Activated T-cell treated with anti-CD3 and anti-CD28 coated beads for 48 hours (primary cell): ENCODE measurements around the gene CT45A8.
"Not testable (repeated sequence)": the region's sequence is repeated elsewhere in the genome, so short reads cannot be mapped to it uniquely, and the experiment has no call there.

Experiments
- DNase-seq: peaks from one replicate; pipeline ENCODE4 v3.0.0-alpha.2; 2020; ENCODE audit warnings: low read depth

Gene CT45A8

GRCh38 chrX:135854438-135854837, at the start of gene CT45A8:
CT45A8 (minus strand) TSS chrX:135854538; CDS start chrX:135850783, 3,755 bp downstream.
- DNase-seq = not testable (repeated sequence)

DNA sequence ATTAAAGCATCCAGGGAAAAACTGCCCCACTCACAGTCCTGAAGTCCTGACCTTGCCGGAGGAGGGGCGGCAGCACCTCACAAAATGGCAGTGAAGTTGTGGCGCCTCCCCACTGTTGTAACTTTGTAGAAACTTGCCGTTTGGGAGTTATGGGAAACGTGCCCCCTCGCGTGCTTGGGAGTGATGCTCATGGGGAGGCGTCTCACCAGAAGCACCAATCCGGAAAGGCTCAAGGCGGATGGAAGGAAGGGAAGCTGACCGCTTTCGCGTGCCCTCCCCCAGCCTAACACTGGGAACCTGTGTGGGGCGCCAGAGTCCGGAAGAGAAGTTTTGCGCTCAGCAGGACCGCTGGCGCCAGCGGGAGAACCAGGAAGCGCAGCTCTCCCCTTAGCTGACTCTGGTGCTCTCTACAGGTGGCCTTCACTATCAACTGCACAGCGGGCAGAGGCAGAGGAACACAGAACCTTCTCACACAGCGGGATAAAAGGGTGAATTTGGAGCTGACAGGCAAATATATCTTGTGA, 39.0 kb upstream of the CT45A8 start, which contains the start of the genes CT45A10 and SAGE1:
Gene CT45A10, minus strand, starts transcription at position 151 of the 524 bp plus-strand sequence. CDS start 8,100 bp downstream, outside the sequence.
Gene SAGE1, plus strand, starts transcription at position 423 of the 524 bp plus-strand sequence. CDS start 2,527 bp downstream, outside the sequence.
- no peak for DNase-seq

DNA sequence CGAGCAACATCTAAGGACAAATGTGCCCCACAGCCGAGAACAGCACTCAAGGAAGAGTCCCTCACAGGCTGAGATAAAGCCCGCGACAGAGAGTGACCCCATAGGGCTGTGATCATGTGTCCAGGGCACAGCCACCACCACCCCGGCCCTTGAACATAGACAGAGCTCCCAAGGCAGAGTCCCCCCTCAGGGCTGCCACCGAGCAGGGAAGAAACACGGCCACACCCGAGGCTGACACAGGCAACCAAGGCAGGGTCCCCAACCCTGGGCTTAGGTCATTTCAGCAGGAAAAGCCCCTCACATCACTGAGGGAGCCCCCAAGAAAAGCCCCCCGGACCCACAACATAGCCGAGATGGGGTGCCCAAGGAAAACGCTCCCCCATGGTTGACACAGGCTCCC, 38.4 kb upstream of the CT45A8 start:
- DNase-seq = no peak

DNA sequence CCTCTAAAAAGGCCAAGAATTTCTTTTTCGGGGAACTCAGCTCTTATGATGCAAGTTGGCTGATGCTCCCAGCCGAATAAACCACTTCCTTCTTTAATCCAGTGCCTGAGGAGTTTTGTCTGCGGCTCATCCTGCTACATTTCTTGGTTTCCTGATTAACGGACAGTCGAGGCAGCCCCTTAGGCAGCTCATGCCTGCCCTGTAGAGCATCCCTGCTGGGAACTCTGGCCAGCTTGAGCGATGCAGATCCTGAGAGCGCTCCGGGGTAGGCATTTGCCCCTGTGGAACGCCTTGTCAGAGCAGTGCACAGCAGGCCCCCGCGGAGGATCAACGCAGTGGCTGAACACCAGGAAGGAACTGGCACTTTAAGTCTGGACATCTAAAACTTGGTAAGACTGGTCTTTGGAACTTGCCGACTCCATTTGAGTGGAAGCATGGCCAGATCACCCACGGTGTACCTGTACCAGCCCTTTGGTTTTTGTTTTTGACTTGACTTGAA, 35.8 kb upstream of the CT45A8 start:
- no peak for DNase-seq

GRCh38 chrX:135888976-135889375, 34.6 kb upstream of the CT45A8 start:
- peak; percentile 22 for DNase-seq

GRCh38 chrX:135888230-135888629, 33.9 kb upstream of the CT45A8 start:
- not testable (repeated sequence) for DNase-seq

DNA sequence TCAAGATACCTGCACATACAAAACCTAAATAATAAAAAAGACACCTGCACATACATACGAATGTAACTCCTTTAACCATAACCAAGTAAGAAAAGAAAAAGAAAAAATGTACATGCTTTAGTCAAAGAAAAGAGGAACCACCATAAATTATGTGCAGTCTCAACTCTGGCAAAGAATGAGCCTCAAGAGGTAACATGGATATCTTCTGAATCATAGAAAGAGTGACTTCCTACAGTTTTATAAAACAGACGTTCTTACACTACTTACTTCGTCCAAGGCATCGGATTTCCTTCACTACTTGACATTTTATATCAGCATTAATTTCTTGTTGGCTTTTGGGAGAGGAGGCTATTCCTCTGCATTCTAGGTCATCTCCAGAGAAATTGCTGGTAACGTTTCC, 28.4 kb upstream of the CT45A8 start:
- DNase-seq = not testable (repeated sequence)

DNA sequence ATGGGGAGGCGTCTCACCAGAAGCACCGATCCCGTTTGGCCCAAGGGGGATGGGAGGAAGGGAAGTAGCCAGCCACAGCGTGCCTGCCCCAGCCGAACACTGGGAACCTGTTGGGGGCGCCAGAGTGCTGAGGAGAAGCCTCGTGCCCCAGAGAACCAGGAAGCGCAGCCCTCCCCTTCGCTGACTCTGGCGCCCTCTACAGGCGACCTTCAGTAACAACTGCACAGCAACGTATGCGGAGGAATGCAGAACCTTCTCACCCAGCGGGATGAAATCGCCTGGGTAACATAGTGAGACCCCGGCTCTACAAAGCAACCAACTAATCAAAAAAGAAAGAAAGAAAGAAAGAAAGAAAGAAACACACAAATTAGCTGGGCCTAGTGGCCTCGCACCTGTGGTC, 17.4 kb upstream of the CT45A8 start, which contains the start of gene CT45A9:
Gene CT45A9, minus strand, starts transcription at position 101 of the 400 bp plus-strand sequence. CDS start 3,751 bp downstream, outside the sequence.
- not testable (repeated sequence) for DNase-seq

DNA sequence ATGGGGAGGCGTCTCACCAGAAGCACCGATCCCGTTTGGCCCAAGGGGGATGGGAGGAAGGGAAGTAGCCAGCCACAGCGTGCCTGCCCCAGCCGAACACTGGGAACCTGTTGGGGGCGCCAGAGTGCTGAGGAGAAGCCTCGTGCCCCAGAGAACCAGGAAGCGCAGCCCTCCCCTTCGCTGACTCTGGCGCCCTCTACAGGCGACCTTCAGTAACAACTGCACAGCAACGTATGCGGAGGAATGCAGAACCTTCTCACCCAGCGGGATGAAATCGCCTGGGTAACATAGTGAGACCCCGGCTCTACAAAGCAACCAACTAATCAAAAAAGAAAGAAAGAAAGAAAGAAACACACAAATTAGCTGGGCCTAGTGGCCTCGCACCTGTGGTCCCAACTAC, 17.2 kb downstream of the CT45A8 start, which contains the start of gene CT45A7:
Gene CT45A7, minus strand, starts transcription at position 101 of the 400 bp plus-strand sequence. CDS start 3,747 bp downstream, outside the sequence.
- DNase-seq = not testable (repeated sequence)

GRCh38 chrX:135819912-135820311, 34.4 kb downstream of the CT45A8 start, which contains the start of gene CT45A2:
CT45A2 (minus strand) TSS chrX:135820012; CDS start chrX:135816265, 3,747 bp downstream.
- DNase-seq = not testable (repeated sequence)

DNA sequence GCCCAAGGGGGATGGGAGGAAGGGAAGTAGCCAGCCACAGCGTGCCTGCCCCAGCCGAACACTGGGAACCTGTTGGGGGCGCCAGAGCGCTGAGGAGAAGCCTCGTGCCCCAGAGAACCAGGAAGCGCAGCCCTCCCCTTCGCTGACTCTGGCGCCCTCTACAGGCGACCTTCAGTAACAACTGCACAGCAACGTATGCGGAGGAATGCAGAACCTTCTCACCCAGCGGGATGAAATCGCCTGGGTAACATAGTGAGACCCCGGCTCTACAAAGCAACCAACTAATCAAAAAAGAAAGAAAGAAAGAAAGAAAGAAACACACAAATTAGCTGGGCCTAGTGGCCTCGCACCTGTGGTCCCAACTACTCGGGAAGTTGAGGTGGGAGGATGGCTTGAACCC, 51.7 kb downstream of the CT45A8 start, which contains the start of gene CT45A6:
Gene CT45A6, minus strand, starts transcription at position 101 of the 400 bp plus-strand sequence. CDS start 3,794 bp downstream, outside the sequence.
- DNase-seq = not testable (repeated sequence)
